Psoas muscle (tissue), 8 donors: ENCODE results near the gene CYBC1. TPM values are rescaled to one million over a fixed set of nuclear protein-coding genes. Genes with fewer than 3 reads are reported as not detected.

Experiments
- ATAC-seq, 4 donors: fragments of 200-7000 bp; cut with Tn5 transposase; one replicate each; pipeline ENCODE4 v1.9.1; 2020; ENCODE audit warnings: moderate library complexity in 3 of 4, mild to moderate bottlenecking in 2 of 4
- DNase-seq, 2 donors: peaks; one replicate each; pipeline ENCODE4 v3.0.0-alpha.2; 2020
- H3K27ac ChIP-seq: fragments of 200-600 bp; one replicate; pipeline ENCODE4 v1.8.0; 2022
- H3K27me3 ChIP-seq, 3 donors: fragments of 200-600 bp in 1 of 3; one replicate each; pipeline versions ENCODE4 v1.6.1 to v1.8.0; 2013 to 2022; ENCODE audit warnings: low read length in 2 of 3, mild to moderate bottlenecking in 2 of 3, moderate library complexity in 1 of 3; ENCODE audit not compliant: insufficient read depth in 3 of 3
- H3K36me3 ChIP-seq, 2 donors: fragments of 200-600 bp in 1 of 2; one replicate each; pipeline versions ENCODE4 v1.6.1 to v1.8.0; 2013 to 2022; ENCODE audit warnings: low read depth in 1 of 2, mild to moderate bottlenecking in 1 of 2, moderate library complexity in 1 of 2; ENCODE audit not compliant: insufficient read depth in 1 of 2
- H3K4me1 ChIP-seq: fragments of 200-600 bp; one replicate; pipeline ENCODE4 v1.8.0; 2022
- H3K4me3 ChIP-seq: fragments of 200-600 bp; one replicate; pipeline ENCODE4 v1.8.0; 2022; ENCODE audit warnings: mild to moderate bottlenecking
- H3K9me3 ChIP-seq: fragments of 200-600 bp; one replicate; pipeline ENCODE4 v1.8.0; 2022
- WGBS, 3 donors: extraction: QIAGEN DNeasy Blood & Tissue Kit; methylation state at CpG; one replicate each; pipeline versions ENCODE4 v1.1.6 to v1.1.7; 2013; 5-methylcytosine and 5-hydroxymethylcytosine counted together
- intact Hi-C, 2 donors: fragments of 100-400 bp; cut with DNase I; formaldehyde crosslinking; loops; one replicate each; pipeline versions ENCODE4 v1.11.0 to v1.14.2; 2022
- polyA plus RNA-seq, 3 donors: library from polyadenylated mRNA; stranded (reverse); fragments of 200-250 nt; gene quantifications; one replicate each; pipeline ENCODE4 v1.2.3, GENCODE V29; 2013
- total RNA-seq, 4 donors: library from RNA; stranded (reverse); fragmentation: NEBNext Ultra II Directional in 2 of 4; extraction: Animal tissue kit (Norgen Biotek cat#: 25700) in 2 of 4; gene quantifications; one replicate each; pipeline versions ENCODE4 v1.2.1 to v1.2.4, GENCODE V29; 2021 to 2023
- TF ChIP-seq, protein P1 (sequence below): fragments of 200-600 bp; IDR thresholded peaks from one replicate; pipeline ENCODE4 v1.8.0; 2022; ENCODE audit warnings: antibody characterized with exemption
- donor health status: healthy with polysubstance abuse.
- donor health status: DM: no; HTN: no; CAD: no; lungs with moderate emphysema.
- donor health status: Bipolar disorder and iron deficiency.
- donor health status: healthy.
- donor health status: DM: yes; HTN: yes; CAD: no.
- donor health status: DM: no; HTN: no; CAD: no.
- donor health status: DM: no; HTN: no; CAD: no.
- donor health status: DM: yes; HTN: yes; CAD: no.

CYBC1 gene
- total and polyA plus RNA-seq, 7 donors: 14.4 to 31.6 (median 19.1) TPM

DNA sequence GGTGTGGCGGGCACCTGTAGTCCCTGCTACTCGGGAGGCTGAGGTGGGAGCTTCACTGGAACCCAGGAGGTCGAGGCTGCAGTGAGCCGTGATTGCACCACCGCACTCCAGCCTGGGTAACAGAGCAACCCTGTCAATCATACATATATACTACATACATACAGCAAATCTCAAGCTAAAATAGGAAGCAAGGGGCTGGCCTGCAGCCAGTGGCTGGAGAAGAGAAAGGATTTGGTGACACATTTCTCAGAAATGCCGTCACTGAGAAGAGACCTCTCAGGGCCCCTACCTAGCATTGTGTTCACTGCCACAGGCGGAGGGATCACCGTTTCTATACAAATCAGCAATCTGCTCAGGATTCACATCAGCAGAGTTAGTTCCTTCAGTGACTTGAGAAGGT, 24.9 kb upstream of the CYBC1 start:
- H3K27ac ChIP-seq: no peak overlapping the region
- TF ChIP-seq, protein P1, sequence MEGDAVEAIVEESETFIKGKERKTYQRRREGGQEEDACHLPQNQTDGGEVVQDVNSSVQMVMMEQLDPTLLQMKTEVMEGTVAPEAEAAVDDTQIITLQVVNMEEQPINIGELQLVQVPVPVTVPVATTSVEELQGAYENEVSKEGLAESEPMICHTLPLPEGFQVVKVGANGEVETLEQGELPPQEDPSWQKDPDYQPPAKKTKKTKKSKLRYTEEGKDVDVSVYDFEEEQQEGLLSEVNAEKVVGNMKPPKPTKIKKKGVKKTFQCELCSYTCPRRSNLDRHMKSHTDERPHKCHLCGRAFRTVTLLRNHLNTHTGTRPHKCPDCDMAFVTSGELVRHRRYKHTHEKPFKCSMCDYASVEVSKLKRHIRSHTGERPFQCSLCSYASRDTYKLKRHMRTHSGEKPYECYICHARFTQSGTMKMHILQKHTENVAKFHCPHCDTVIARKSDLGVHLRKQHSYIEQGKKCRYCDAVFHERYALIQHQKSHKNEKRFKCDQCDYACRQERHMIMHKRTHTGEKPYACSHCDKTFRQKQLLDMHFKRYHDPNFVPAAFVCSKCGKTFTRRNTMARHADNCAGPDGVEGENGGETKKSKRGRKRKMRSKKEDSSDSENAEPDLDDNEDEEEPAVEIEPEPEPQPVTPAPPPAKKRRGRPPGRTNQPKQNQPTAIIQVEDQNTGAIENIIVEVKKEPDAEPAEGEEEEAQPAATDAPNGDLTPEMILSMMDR: no peak
- no peaks in the 10 kb centered on the region for H3K27me3 ChIP-seq
- peaks cover 0 to 96% of the 10 kb centered on the region in 2 donors for H3K36me3 ChIP-seq
- no peak overlapping the region for H3K4me3 ChIP-seq
- intact Hi-C loops: no loop called here
- ATAC-seq (no peak), DNase-seq (no peak)
- H3K9me3 ChIP-seq: no peaks in the 10 kb centered on the region
- no peaks in the 10 kb centered on the region for H3K4me1 ChIP-seq
- WGBS, 3 donors: 79 to 89% (median 81%) methylated on average over 8 of the region's 8 CpGs

DNA sequence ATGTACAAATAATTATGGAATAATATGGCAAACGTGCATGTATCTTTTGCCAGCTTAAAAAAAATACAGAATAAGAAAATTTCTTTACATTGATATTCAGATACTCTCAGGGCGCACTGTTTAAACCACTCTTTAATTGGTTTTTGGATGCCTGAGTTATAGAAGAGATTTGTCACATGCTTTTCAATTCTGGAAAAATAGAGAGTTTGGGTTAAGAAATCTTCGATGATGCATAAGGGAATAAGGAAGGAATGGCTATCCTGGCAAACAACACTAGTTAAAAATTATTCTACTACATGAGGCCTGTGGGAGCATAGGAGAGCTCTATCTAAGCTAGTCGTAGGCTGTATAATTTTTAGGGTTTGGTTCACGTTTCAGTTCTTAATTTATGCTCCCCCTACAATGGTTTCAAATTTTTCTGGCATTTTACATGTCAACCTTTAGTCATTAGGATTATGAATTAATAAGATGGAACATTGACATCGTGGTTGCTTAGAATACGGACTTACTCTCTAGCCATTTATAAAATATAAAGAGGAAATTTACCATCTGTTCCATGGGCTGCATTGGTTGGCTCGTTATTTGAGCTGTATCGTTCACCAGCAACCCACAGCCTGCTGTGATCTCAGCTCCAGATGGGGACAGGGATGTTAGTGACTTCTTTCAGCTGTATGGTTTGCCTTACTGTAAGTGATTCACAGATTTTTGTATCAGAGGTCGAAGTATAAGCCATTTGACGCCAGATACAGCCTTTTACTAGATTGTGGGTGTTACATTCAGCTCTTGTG, 23.9 kb upstream of the CYBC1 start:
- no peak overlapping the region for H3K27ac ChIP-seq
- H3K9me3 ChIP-seq: no peaks in the 10 kb centered on the region
- intact Hi-C loops: no loop called here
- H3K27me3 ChIP-seq: no peaks in the 10 kb centered on the region
- DNase-seq (no peak), ATAC-seq (no peak)
- TF ChIP-seq, protein P1: no peak
- no peaks in the 10 kb centered on the region for H3K4me1 ChIP-seq
- 61 to 71% (median 64%) methylated on average over 11 of the region's 11 CpGs for WGBS, 3 donors
- H3K36me3 ChIP-seq: peaks cover 4 to 96% of the 10 kb centered on the region in 2 donors
- H3K4me3 ChIP-seq: no peak overlapping the region

DNA sequence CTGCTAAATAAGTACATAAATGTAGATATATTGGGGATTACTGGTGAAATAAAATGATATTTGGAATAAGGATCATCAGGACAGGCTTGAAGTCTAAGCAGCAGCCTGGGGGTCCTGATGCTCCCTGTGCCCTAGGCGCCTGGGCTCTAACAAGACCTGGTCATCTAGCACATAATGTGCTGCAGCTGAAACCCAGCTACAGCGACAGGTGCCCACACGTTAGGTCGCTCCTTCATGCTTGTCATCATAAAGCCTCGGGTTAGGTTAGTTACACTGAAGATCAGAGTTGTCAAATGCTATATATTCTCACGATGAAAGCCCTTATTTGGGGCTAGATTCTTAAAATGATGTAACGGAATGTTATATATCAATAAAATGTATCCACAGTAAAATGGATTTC, 19.5 kb upstream of the CYBC1 start:
- ATAC-seq (no peak), DNase-seq (no peak)
- Histone ChIP-seq H3K4me1 (no peaks in the 10 kb centered on the region), H3K4me3 (no peak overlapping the region), H3K36me3 (peaks cover 10 to 97% of the 10 kb centered on the region in 2 donors), H3K27ac (no peak overlapping the region), H3K27me3 (no peaks in the 10 kb centered on the region), H3K9me3 (no peaks in the 10 kb centered on the region)
- 92 to 96% (median 94%) methylated on average over 7 of the region's 7 CpGs for WGBS, 3 donors
- TF ChIP-seq, protein P1: no peak
- intact Hi-C loops: no loop called here

DNA sequence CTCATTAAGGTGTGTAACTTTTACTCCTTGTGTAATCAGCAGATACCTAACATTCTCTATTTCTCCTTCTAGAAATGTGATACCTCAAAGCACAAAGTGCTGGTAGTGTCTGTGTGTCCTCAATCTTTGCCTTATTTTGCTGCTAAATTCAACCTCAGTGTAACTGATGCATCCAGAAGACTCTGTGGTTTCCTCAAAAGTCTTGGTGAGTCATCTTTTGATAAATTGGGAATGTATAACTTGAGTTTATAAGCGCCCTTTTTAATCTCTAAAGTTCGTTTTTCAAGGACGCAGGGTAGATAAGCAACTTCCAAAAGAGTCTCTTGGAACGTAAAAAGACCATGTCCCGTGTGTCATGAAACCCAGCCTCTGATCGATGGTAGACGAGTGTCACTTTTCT, 18.1 kb upstream of the CYBC1 start:
- H3K36me3 ChIP-seq: peaks cover 10 to 97% of the 10 kb centered on the region in 2 donors
- DNase-seq: no peak
- TF ChIP-seq, protein P1: no peak
- ATAC-seq: no peak
- no peaks in the 10 kb centered on the region for H3K27me3 ChIP-seq
- no peaks in the 10 kb centered on the region for H3K4me1 ChIP-seq
- H3K9me3 ChIP-seq: no peaks in the 10 kb centered on the region
- H3K27ac ChIP-seq: no peak overlapping the region
- intact Hi-C loops: no loop called here
- WGBS, 3 donors: 92 to 95% (median 93%) methylated on average over 7 of the region's 7 CpGs
- H3K4me3 ChIP-seq: no peak overlapping the region
